Kidney glomerular epithelial cell (primary cell): ENCODE results near the gene DNAH9.

Experiments
- DNase-seq: peaks from one replicate; lab custom pipeline; 2025; lab: John Stamatoyannopoulos, UW

The DNAH9 gene

DNA sequence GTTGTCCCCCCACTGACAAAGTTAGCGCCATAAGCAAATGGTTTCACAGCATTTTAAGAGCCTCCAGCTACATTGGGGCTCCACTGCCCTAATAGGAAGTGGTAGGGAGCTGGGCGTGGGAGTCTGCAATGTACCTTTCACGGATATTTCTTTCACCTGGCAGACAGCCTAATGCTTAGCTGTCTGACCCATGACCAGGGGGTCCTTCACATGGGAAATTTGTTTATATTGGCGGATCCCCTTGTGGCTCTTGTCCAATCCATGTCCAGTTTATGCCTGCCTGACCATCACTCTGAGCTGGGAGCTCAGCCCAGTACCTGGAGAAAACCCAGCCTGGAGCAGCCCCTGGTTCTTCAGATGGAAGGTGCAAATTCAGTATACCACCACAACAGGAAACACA, 254.0 kb downstream of the DNAH9 start:
- DNase-seq: no peak

- DNase-seq: no peak
These were observed 254.6 kb downstream of the DNAH9 start for GRCh38 chr17:11852912-11853311.

GRCh38 chr17:11853321-11854151, 255.3 kb downstream of the DNAH9 start:
- no peak for DNase-seq

DNA sequence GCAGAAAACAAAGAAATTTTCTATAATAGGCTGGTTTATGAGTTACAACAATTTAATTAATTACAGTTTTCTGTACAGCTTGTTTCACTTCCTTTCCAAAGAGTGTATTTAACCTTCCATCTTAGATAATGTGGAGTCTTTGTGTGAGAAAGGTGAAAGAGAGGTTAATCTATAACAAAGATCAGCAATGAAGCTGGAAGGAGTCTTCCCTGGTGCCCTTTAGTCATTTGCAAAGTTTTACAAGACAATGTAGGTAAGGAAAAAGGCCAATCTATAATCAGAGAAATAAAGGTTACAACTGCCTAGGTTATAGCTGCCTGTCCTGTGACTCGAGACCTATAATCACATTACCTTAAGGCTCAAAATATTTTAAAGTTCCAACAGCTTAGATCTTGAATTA, 257.0 kb downstream of the DNAH9 start:
- DNase-seq: no peak

GRCh38 chr17:11857006-11857405, 258.7 kb downstream of the DNAH9 start:
- DNase-seq: no peak

DNA sequence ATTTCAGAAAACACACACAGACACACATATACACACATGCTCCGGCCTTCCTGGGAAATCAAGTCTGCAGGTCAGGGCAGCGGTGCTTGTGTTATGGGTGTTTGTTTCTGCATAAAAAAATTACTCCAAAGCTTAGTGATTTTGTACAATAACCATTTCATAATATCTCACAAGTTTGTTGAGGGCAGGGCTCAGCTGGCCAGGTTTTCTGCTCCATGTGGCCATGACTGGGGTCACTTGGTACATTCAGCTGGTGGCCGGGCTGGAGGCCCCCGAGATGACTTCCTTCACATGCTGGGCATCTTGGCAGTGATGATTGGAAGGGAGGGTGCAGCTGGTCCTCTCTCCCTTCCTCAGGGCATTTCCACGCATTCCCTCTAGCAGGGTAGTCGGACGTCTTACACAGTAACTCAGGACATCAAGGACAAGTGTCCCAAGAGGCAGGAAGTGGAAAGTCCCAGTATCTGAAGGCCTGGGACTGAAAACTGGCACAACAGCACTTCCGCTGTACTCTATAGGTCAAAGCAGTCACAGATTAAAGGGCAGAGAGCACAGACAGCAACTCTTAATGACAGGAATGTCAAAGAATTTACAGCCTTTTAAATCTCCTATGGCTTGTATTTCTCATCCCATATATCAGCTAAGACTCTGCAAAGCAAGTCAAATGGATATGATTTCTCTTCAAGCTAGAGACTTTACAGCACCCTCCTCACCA, 271.6 kb downstream of the DNAH9 start:
- no peak for DNase-seq

- no peak for DNase-seq
These were observed 273.5 kb downstream of the DNAH9 start for GRCh38 chr17:11871773-11872172.

GRCh38 chr17:11874756-11875155, 276.5 kb downstream of the DNAH9 start:
- no peak for DNase-seq

DNA sequence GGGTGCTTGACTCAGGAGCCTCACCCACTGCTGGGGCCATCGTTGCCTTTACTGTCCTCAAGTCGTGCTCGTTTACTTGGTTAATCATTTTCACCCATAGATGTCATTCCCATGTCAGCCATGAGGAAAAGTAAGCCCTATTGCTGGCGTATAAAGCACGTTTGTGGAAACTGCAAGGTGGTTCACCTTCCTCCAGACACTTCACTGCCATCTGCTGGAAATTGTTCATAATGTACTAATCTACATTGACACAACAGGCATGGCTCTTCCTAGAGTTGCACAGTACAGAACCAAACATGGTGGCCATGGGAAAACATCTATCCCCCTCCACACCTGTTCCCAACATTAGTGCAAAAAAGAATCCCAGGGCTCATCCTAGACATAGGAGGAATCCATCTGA, 282.4 kb downstream of the DNAH9 start:
- DNase-seq: peak; percentile 19

- no peak for DNase-seq
These were observed 284.4 kb downstream of the DNAH9 start for GRCh38 chr17:11882716-11883115.

DNA sequence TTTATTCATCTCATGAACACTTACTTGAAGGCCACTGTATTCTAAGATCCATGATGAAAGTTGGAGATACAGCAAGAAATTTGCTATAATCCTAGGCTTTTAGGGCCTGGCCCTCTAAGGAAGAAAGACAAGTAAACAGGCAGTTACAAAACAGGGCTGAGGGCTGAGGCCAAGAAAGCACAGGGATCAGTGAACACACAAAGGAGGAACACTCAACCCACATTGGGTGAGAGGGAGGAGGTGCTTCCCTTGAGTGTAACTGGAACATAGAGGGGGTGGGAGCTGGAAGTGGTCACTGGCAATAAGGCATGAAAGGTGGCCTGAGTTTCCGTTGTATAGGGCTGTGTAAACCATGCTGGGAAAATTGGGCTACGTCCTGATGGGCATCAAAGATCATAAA, 286.8 kb downstream of the DNAH9 start:
- no peak for DNase-seq

- no peak for DNase-seq
These were observed 291.0 kb downstream of the DNAH9 start for GRCh38 chr17:11889266-11889665.

DNA sequence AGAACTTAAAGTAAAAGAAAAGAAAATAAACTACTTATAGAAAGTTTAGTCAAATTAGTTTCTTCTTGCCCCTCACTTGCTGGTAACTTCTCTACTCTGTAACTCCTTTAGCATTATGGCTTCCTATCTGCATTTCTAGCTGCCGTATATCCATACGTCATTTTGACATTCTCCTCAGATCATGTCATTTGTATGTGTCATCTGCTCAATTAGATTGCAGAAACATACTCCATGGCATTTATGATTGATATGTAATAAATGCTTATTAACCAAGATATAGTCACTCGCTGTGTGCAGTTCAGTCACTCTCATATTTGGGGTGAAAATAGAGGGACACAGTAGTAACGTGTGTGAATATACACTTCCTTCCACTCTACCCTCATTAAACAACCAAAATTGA, 295.6 kb downstream of the DNAH9 start:
- DNase-seq: no peak

DNA sequence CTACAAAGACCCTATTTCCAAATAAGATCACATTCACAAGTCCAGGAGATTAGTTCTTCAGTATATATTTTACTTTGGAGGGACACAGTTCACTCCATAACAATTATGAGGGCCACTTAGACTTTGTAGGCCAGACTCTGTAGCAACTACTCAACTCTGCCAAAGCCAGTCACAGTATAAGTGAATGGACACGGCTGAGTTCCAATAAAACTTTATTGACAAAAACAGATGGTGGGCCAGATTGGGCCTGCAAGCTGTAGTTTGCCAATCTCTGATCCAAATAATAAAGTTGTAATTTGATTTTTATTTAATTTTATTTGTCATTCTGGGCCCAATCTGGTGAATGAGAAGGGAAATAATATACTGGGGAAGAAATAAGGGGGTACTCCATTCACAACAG, 297.9 kb downstream of the DNAH9 start:
- no peak for DNase-seq

- DNase-seq: no peak
These were observed 300.4 kb downstream of the DNAH9 start for GRCh38 chr17:11898526-11899235.

DNA sequence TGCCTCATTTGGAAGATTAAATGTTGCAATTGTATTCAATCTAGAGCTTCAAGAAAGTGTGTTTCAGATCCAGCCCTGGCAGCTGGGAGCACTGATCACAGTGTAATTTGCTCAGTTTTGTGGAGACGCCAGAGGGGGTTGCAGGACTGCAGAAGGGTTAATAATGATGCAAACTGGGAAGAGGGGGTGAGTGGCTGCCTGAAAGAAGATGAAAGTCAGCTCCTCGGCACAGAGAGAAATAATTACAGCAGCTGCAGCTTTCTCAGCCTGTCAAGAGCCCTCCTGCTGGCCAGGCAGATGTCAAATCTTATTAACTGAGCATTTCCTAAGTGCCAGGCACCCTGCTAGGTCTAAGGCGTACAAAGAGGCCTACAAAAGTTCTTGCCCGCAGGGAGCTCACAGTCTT, 301.3 kb downstream of the DNAH9 start:
- no peak for DNase-seq

DNA sequence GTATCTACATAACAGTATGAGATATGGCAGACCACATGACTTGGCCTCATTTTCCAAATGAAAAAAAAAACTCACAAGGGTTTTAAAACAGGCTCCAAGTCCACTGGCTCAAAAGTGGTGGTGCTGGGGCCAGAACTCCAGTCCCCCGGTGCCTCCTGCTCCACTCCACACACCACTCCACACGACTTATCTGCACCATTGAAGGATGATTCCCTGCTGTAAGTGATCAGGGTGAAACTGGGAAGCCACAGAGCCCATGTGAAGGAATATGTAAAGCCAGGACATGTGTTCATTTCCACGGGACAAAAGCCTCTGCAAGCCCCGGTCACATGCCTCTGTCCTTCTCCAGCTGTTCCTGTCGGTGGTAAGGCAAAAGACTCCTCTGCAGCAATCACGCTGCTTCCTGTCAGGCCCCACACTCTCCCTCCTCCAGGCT, 301.8 kb downstream of the DNAH9 start:
- DNase-seq: no peak

DNA sequence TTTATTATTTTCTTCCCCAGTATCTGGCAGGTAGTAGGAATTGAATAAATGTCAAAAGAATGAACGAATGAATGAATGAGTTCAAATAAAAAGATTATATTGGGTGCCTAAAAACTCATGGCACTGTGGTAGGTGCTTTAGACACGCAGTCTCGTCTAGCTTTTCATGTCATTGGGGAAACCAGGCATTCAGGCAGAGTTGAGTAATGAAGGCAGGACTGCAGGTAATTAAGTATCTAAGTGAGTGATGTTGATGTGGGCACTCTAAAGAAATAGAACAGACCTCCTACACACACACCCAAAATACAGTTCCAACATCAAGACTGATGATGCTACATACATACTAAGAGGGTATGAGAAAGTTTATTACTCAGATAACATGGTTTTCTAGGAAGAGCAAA, 302.4 kb downstream of the DNAH9 start:
- no peak for DNase-seq

DNA sequence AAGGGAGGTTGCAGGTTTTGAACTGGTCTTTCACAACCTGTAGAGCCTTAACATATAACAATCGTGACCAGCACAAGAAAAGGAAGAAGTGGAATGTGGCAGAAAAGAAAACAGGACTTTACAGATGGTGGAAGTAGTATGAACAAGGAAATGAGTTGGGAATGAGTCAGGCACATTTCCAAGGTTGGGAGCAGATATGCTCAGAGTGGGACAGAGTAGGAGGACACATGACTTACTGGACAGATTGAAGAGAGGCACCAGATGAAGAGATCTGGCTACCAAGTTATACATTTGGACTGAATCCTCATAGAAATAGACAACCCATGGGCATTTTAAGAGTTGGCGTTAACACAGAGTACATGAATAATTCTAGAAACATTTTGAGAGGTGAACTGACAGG, 303.7 kb downstream of the DNAH9 start:
- DNase-seq: no peak

- no peak for DNase-seq
These were observed 310.5 kb downstream of the DNAH9 start for GRCh38 chr17:11908711-11909146.

DNA sequence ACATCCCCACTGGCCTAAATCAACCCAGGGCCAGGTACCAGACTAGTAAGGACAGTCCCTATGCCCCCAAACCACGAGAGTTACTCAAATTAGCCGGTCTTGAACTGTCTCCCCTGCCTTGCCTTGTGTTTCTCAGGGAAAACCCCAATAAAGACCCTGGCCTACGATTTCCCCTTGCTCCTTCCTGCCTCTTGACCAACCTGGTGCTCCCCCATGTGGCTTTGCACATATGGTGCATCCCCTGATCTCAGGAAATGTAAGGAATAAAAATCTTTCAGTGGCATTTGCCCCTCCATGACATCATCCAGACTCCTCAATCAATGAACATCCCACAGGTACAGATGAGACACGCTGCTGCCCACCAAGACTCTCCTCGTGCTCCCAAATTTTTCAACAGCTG, 311.1 kb downstream of the DNAH9 start:
- no peak for DNase-seq

DNA sequence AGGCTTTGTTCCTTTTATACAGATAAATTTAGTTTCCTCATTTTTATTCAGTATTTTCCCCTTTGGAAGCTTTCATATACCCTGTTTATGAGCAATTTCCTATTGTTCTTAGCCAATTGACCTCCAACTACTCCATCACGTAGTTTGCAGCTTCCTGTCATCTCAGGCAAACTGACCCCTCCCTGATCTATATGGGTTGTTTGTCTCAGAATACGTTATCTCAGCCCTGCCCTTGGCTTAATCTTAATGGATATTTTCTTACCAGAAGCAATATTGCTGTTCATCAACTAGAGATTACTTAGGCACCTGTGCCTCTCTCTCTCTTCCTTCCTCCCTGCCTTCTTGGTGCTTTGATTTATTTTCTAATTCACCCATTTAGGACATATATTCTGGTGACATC, 317.8 kb downstream of the DNAH9 start:
- no peak for DNase-seq

GRCh38 chr17:11917415-11917814, 319.1 kb downstream of the DNAH9 start:
- DNase-seq: no peak
